Left ventricle myocardium inferior (tissue), 1 donor: ENCODE measurements around the gene TAB2. TPM values are rescaled to one million over a fixed set of nuclear protein-coding genes. Genes with fewer than 3 reads are reported as not detected.

Experiments
- DNase-seq: peaks from one replicate; pipeline ENCODE4 v3.0.0-alpha.2; 2020
- H3K27ac ChIP-seq: fragments of 200-600 bp; replicated peaks from 2 replicates; pipeline ENCODE4 v1.8.0; 2021
- H3K27me3 ChIP-seq: fragments of 200-600 bp; 2 replicates; pipeline ENCODE4 v1.8.0; 2021; ENCODE audit warnings: low read depth
- H3K36me3 ChIP-seq: fragments of 200-600 bp; 2 replicates; pipeline ENCODE4 v1.8.0; 2021
- H3K4me1 ChIP-seq: fragments of 200-600 bp; 2 replicates; pipeline ENCODE4 v1.8.0; 2021
- H3K4me3 ChIP-seq: fragments of 200-600 bp; 2 replicates; pipeline ENCODE4 v1.8.0; 2021; ENCODE audit warnings: mild to moderate bottlenecking, moderate library complexity
- H3K9me3 ChIP-seq: fragments of 200-600 bp; replicated peaks from 2 replicates; pipeline ENCODE4 v1.8.0; 2021
- intact Hi-C: fragments of 100-400 bp; cut with micrococcal nuclease; formaldehyde crosslinking; loops from one replicate; pipeline ENCODE4 v1.11.0; 2022
- total RNA-seq: library from RNA; stranded (reverse); fragmentation: NEBNext Ultra II Directional; extraction: Animal tissue kit (Norgen Biotek cat#: 25700); gene quantifications from one replicate; pipeline ENCODE4 v1.2.1, GENCODE V29; 2021
- TF ChIP-seq, protein P1 (sequence below): fragments of 200-600 bp; IDR thresholded peaks from 2 replicates; pipeline ENCODE4 v1.8.0; 2021; ENCODE audit warnings: antibody characterized with exemption, mild to moderate bottlenecking, borderline replicate concordance
- donor health status: DM: no; HTN: yes; CAD: no; lungs with severe emphysema.

TAB2 gene
- total RNA-seq, 1 donor from 2014 or later, result 56.7 TPM

DNA sequence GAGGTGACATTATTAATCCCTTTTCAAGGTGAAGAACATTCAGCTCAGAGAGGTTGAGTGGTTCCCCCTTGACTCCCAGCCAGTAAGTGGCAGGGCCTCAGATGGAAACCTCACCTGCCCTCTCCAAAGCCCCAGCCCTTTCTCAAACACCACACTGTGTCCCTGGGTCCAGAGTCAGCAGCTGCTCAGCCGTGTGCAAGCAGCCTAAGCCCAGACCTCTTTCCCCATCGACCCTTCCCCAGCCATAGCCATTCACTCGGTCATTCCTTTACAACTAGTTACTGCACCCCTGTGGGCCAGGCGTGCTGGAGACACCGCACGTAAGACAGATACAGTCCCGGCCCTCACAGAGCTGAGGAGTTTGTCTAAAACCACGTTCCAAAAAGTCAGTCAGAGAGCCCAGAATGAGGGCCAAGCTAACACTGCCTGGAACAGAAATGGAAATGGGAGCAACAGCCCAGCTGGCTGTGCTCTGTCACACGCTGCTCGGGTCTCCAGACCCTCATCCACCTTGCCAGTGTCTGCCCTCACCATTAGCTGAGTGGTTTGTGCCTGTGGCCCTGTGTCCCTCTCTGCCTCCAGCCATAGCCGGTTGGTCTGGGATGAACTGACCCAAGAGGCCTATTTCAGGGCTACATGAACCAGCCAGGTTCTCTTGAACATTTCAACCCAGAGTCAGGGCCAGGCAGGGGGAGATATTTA lies 137.7 kb downstream of the TAB2 start:
- TF ChIP-seq, protein P1, sequence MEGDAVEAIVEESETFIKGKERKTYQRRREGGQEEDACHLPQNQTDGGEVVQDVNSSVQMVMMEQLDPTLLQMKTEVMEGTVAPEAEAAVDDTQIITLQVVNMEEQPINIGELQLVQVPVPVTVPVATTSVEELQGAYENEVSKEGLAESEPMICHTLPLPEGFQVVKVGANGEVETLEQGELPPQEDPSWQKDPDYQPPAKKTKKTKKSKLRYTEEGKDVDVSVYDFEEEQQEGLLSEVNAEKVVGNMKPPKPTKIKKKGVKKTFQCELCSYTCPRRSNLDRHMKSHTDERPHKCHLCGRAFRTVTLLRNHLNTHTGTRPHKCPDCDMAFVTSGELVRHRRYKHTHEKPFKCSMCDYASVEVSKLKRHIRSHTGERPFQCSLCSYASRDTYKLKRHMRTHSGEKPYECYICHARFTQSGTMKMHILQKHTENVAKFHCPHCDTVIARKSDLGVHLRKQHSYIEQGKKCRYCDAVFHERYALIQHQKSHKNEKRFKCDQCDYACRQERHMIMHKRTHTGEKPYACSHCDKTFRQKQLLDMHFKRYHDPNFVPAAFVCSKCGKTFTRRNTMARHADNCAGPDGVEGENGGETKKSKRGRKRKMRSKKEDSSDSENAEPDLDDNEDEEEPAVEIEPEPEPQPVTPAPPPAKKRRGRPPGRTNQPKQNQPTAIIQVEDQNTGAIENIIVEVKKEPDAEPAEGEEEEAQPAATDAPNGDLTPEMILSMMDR, result no peak
- peak overlapping the region; percentile 22 for H3K4me3 ChIP-seq
- H3K36me3 ChIP-seq, result no peaks in the 10 kb centered on the region
- intact Hi-C loops, result no loop called here
- H3K27me3 ChIP-seq, result peaks cover 26% of the 10 kb centered on the region
- peaks cover 79% of the 10 kb centered on the region for H3K4me1 ChIP-seq
- no peaks in the 10 kb centered on the region for H3K9me3 ChIP-seq
- no peak for DNase-seq
- H3K27ac ChIP-seq, result peak overlapping the region; percentile 90

DNA sequence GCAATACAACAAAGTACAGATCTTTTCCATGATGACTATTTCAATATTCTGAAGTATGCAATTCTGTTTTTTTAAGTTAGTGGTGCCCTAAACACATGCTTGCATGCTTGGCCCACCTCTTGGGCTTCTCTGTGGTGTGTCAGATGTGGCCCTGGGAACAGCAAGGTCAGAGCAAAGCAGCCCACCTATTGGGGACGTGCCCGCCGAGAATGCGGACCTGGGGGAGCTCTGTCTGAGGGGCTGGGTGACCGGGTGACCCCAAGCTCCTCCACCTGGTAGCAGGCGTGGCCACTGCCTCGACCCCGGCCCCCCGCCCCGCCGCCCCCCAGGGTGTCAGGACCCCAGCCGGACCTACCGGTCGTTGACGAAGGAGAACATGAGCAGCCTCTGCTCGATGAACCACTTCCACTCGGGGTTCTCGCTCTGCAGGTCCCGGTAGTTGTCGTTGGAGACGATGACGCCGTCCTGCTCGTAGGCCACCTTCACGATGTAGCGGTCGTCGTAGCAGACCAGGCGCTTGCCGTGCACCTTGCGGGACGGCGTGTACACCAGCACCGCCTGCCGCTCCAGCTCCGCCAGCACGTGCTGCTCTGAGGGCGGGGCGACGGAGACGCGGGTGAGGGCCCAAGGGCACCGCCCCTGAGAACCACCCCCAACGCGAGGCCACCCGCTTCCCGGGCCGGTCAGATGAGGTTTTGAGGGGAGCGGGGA lies 139.0 kb downstream of the TAB2 start:
- TF ChIP-seq, protein P1, result no peak
- peaks cover 26% of the 10 kb centered on the region for H3K27me3 ChIP-seq
- H3K27ac ChIP-seq, result no peak overlapping the region
- H3K9me3 ChIP-seq, result no peaks in the 10 kb centered on the region
- no peak overlapping the region for H3K4me3 ChIP-seq
- H3K4me1 ChIP-seq, result peaks cover 66% of the 10 kb centered on the region
- H3K36me3 ChIP-seq, result no peaks in the 10 kb centered on the region
- intact Hi-C loops, result no loop called here
- no peak for DNase-seq

DNA sequence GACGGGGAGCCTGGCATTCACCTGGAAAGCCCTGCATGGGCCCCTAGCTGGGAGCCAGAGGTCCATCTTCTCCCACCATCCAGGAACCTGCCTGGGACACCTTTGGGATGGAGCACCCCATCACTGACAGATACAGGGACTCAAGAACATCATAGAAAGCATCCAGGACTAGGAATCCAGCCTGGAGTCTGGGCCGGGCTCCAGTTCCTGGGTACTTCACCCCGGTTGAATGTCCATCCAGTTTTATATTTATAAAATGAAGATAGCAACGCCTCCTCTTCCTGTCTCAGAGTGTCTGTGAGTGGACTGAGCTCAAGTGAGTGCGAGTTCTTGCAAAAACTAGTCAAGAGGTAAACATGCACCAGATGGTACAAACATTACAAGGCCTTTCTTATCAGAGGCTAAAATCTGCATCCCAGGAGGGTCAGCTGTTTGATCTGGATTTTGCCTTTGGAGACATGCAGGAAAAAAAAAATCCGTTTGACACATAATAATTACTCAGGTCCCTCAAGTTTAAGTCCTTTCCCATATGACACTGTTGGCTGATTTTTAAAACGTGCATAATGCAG lies 139.9 kb downstream of the TAB2 start:
- DNase-seq, result peak; percentile 54
- no peaks in the 10 kb centered on the region for H3K9me3 ChIP-seq
- H3K4me3 ChIP-seq, result no peak overlapping the region
- H3K36me3 ChIP-seq, result no peaks in the 10 kb centered on the region
- intact Hi-C loops, result no loop called here
- TF ChIP-seq, protein P1, result no peak
- no peak overlapping the region for H3K27ac ChIP-seq
- peaks cover 33% of the 10 kb centered on the region for H3K27me3 ChIP-seq
- H3K4me1 ChIP-seq, result peaks cover 57% of the 10 kb centered on the region

DNA sequence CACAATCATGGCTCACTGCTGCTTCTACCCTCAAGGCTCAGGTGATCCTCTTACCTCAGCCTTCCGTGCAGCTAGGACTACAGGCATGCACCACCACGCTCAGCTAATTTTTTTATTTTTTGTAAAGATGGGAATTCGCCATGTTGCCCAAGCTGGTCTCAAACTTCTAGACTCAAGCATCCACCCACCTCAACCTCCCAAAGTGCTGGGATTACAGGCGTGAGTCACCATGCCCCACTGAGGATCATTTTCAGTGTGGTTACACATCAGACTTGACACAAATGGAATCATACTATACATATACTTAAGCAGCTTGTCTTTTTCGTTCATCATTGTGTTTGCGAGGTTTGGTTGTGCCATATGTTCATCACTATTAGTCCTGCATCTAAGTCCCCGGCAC lies 140.7 kb downstream of the TAB2 start:
- TF ChIP-seq, protein P1, result no peak
- DNase-seq, result no peak
- Histone ChIP-seq H3K36me3 (no peaks in the 10 kb centered on the region), H3K27ac (no peak overlapping the region), H3K4me3 (no peak overlapping the region), H3K27me3 (peaks cover 36% of the 10 kb centered on the region), H3K9me3 (no peaks in the 10 kb centered on the region), H3K4me1 (peaks cover 49% of the 10 kb centered on the region)
- intact Hi-C loops, result no loop called here

DNA sequence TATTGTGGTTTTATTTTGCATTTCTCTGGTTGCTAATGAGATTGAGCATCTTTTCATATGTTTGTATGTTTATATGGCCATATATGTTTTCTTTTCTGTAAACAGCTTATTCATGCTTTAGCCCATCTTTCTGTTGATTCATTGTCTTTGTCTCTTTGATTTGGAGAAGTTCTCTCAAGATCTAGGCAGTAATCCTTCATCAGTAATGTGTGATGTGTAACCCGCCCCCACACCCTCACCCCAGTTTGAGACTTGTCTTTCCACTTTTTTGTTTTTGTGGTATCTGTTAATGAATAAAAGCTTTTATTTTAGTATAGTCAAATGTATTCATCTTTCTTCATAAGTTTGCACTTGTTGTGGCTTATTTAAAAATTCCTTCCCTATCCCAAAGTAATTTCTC lies 141.3 kb downstream of the TAB2 start:
- peaks cover 41% of the 10 kb centered on the region for H3K27me3 ChIP-seq
- no peak overlapping the region for H3K4me3 ChIP-seq
- no peak for DNase-seq
- TF ChIP-seq, protein P1, result no peak
- intact Hi-C loops, result no loop called here
- H3K4me1 ChIP-seq, result peaks cover 43% of the 10 kb centered on the region
- H3K27ac ChIP-seq, result no peak overlapping the region
- no peaks in the 10 kb centered on the region for H3K36me3 ChIP-seq
- no peaks in the 10 kb centered on the region for H3K9me3 ChIP-seq
